HG02623 (cell line): ENCODE results near the gene CLEC4F.
"Not testable (repeated sequence)": the region's sequence is repeated elsewhere in the genome, so short reads cannot be mapped to it uniquely, and the experiment has no call there.

Experiments used
- ATAC-seq: cut with Tn5 transposase; IDR thresholded peaks from one replicate; pipeline ENCODE4 v1.9.1; 2021; ENCODE audit warnings: moderate library complexity; ENCODE audit not compliant: unreplicated experiment

CLEC4F gene

GRCh38 chr2:70826696-70827350 is 6.4 kb upstream of the CLEC4F start:
- no peak for ATAC-seq

- no peak for ATAC-seq
Observed at GRCh38 chr2:70823249-70823648, 2.9 kb upstream of the CLEC4F start.

GRCh38 chr2:70822843-70823242 is 2.4 kb upstream of the CLEC4F start:
- ATAC-seq: no peak

- no peak for ATAC-seq
Observed at GRCh38 chr2:70817284-70817954, 3.0 kb downstream of the CLEC4F start.

GRCh38 chr2:70816726-70817125 is 3.7 kb downstream of the CLEC4F start:
- ATAC-seq: no peak

GRCh38 chr2:70808983-70809958 is 11.1 kb downstream of the CLEC4F start:
- no peak for ATAC-seq

GRCh38 chr2:70807828-70808118 is 12.6 kb downstream of the CLEC4F start:
- ATAC-seq: no peak

GRCh38 chr2:70807102-70807827 is 13.1 kb downstream of the CLEC4F start:
- no peak for ATAC-seq

GRCh38 chr2:70806620-70807019 is 13.8 kb downstream of the CLEC4F start:
- no peak for ATAC-seq

GRCh38 chr2:70806013-70806412 is 14.4 kb downstream of the CLEC4F start:
- no peak for ATAC-seq

GRCh38 chr2:70801607-70802263 is 18.7 kb downstream of the CLEC4F start:
- ATAC-seq: no peak

GRCh38 chr2:70799706-70800105 is 20.7 kb downstream of the CLEC4F start:
- no peak for ATAC-seq

GRCh38 chr2:70797996-70798395 is 22.4 kb downstream of the CLEC4F start:
- not testable (repeated sequence) for ATAC-seq

GRCh38 chr2:70797506-70797905 is 22.9 kb downstream of the CLEC4F start:
- no peak for ATAC-seq

GRCh38 chr2:70796262-70796661 is 24.1 kb downstream of the CLEC4F start:
- ATAC-seq: no peak

- ATAC-seq: no peak
Observed at GRCh38 chr2:70795164-70795995, 25.0 kb downstream of the CLEC4F start.

GRCh38 chr2:70793450-70793849 is 26.9 kb downstream of the CLEC4F start:
- no peak for ATAC-seq

GRCh38 chr2:70790136-70790828 is 30.1 kb downstream of the CLEC4F start, which contains the start of gene FIGLA:
TSS of gene FIGLA (minus strand) at chr2:70790643. CDS start at chr2:70790638, 5 bp downstream.
- ATAC-seq: no peak
